ENCODE results near the gene PAK1.

Gene PAK1

DNA sequence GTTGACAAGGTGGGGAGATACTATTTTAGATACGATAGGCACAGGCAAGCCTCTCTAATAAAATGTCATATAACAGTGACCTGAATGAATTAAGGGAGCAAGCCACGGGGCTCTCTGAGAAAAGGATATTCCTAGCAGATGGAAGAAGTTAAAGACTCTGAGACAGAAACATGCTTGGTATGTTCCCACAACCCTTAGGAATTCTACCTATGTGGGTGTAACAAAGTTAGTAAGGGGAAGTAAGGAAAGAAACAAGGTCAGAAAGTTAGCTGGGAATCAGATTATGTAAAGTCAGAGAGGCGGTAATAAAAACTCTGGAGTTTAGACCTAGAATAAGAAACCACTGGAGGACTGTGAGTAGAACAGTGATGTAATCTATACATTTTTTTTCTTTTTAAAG, 112.7 kb downstream of the PAK1 start:
- no peak for DNase-seq

DNA sequence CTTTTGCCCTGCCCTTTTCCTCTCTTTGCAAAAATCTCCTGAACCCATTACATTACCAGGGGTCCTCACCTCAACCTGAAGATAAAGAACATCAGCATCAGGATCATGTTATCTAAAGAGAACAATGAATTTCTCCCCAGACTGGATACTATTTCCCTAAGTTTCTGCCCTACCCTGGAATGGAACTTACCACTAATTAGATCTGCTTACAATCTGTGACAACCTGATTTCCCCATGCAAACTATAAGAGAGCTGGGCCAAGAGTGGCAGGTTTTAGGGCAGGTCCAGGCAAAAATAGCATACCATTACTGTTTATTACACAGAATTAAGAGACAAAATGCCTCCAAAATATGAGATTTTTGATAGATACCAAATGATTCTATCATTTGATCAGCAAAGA, 114.4 kb downstream of the PAK1 start:
- no peak for DNase-seq

DNA sequence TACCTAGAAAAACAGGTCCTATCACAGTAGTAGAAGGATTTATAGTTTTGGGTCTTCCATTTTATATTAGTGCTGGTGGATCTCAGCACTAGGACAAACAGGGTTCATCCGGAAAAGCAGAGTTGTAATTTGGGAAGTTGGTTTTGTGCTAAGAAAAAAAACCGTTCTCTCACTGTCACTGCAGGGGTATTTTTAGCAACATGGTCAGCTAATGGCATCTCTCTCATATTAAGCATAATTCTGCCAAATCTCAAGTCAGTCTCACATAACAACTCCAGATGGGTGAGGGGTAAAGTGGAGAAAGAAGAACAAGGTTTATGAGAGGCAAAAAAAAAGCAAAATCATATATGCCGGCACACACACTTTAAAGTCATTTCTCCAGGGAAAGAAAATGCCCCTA, 120.8 kb downstream of the PAK1 start:
- DNase-seq = no peak

DNA sequence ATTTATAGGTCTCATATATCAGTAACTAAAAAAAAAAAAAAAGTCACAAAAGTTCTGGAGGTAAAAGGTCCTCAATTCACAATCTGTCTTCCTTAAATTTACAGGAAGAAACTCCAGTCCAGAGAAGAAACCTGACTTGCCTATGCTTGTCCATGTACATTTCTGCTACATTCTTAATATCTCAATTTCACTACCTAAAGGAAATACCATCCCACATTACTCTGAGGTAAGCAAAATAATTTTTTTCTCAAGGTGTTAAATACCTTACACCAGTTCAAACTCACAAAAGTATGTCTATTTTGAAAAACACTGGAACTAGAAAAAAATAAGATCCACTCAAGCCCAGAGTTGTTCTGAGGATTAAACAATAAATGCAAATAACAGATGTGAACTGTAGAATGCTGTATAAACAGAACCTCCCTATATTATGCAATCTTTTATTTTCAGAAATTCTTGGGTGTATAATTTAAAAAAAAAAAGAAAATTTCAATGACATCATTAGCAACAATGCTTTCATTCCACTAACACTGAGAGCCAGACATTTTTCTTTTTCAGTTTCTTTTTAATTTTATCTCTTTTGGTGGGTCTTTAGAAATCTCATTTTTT, 122.5 kb downstream of the PAK1 start:
- no peak for DNase-seq

DNA sequence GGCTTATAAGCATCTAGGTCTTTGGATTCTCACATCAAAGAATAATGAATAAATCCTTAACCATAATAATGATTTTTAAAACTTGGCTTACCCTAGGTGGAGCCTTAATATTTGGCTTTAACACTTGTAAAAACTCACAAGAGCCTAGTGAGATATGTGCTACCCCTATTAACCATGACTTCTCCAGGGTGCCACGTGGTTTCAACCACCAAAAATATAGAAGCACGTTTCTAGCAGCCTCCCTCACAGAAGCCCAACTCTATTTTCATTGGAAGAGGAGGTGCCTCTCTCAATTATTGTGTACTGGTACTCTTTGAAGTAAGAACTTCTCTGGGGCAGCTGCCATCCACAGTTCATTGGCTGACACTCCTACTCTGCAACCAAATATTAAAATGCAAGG, 125.9 kb downstream of the PAK1 start:
- DNase-seq = no peak

DNA sequence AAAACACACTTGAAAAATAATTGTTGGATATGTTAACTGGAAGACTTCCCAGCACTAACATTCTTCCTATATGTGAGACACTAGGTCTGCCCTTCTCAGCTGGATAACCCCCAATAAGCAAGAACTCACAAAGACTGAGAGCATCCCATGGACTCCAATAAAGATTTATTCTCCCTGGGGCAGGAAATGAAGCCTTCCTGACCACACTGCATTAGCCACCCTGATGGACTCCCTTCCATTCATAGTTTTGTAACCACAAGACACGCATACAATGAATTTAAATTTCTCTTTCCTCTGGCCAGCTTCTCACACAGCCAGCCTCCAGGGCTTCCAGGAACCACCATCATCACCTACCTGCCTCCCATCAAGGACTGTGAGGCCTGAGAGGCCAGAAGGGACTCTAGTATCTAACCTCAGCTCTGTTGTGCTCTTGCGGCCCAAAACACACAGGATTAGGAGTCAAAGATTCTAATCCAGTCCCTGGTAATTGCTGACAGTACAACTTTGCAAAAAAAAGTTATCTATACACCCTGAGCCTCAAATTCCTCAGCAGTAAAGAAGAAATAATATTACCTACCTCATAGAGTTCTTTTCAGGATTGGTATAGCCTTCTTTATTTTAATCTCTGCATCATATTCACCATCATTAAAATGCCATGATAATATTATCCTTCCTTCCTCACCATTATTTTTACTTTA, 126.8 kb downstream of the PAK1 start:
- no peak for DNase-seq

DNA sequence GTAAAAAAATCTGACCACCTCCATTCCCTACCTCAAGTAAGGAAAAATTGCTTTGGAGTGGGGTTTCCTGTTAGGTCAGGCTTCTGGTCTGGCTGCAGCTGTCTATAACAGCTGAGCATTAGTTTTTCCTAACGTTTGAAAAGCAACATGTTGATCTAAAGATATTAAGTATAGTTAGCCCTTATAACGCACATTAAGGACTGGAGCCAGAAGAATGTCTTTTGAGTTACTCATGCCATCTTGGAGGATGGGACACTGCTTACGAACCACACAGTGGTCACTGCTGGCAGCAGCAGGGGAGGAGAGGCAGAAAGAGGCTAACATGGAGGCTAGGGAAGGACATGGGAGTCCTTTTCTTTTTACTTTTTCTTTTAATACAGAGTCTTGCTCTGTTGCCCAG, 128.3 kb downstream of the PAK1 start:
- DNase-seq = no peak

DNA sequence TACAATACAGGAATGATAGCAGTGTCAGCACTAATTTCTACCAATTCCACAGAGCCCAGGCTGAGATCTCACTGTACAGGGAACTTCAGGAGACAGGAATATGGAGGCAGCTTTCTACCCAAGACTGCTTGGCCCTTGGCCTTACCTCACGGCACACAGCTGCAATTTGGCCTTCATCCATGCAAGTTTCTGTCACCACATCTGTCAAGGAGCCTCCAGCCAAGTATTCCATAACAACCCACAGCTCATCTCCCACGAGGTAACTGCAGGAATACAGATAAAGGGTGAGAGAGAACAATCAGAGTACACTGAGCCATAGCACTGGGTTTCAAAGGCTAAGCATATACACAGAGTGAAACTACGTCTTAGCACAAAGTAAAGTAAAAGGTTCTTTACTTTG, 133.4 kb downstream of the PAK1 start:
- no peak for DNase-seq

DNA sequence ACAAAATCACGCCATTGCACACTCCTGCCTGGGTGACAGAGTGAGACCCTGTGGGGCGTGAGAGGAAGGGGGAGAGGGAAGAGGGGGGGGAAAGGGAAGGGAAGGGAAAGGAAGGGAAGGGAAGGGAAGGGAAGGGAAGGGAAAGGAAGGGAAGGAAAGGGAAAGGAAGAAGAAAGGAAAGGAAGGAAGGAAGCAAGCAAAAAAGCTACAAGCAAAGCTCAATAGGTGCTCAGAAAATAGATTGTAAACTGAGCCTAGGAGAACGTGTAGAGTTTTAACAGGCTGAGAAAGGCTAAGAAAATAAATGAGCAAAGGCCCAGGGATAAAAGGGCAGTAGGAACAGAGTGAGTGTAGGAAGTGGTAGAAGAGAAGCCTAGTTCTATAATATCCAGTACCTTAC, 141.6 kb downstream of the PAK1 start:
- DNase-seq = no peak

DNA sequence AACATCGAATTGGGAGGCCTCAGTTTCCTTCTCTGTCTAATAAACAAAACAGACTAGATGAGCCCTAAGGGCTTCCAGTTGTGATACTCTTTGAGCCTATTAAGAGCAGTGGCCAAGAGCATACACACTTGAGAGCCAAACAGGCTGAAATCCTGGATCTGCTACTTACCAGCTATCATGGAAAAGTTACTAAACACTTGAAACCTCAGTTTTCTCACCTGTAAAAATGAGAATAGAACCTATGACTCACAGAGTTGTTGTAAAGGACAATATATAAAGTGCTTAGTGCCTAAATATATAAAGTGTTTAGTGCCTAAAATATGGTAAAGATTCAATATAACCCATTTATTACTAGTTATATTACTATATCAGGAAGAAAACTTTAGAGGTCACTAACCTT, 148.7 kb downstream of the PAK1 start:
- no peak for DNase-seq

DNA sequence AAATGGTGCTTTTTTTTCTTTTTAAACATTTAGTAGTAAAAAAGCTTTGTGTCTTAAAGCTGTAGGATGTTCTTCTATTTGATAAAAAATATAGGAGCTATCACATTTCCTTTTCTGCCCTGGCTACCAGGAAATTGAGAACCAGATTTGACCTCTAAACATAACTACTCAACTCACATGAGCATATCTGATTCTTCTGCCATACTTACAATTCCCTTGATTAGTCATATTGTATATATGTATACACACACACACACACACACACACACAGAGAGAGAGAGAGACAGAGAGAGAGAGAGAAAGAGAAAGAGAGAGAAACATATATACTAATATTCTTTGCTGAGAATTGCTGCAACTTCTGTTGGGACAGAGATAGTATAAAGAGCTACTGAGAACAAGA, 149.4 kb downstream of the PAK1 start:
- DNase-seq = no peak

DNA sequence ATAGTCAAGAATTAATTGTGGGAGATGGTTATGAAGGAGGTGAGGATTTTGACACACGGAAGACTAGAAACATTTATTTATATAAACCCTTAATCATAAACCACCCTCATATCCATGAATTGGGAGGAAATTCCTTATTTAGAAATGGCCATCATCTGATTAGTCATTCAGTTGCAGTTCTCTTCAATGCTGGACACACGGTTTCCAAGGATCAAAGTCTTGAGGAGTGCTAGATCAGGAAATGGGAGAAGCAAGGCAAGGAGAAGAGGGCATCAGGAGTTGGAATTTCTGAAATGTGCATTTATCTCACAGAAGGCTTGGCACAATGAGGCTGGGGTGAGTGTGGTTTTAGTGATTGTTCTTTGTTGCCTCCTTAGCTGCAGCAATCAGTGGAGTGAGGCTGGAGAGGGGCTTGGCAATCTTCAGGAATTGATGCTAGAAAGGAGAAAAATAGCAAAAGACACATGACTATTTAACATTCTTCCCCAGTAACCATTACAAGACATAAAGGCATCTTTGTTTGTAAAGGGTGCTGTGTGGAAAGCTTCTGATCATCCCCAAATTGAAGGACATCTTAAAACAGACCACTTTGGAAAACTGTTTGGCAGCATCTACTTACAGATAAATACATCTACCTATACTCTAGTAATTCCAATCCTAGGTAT, 150.8 kb downstream of the PAK1 start:
- no peak for DNase-seq

DNA sequence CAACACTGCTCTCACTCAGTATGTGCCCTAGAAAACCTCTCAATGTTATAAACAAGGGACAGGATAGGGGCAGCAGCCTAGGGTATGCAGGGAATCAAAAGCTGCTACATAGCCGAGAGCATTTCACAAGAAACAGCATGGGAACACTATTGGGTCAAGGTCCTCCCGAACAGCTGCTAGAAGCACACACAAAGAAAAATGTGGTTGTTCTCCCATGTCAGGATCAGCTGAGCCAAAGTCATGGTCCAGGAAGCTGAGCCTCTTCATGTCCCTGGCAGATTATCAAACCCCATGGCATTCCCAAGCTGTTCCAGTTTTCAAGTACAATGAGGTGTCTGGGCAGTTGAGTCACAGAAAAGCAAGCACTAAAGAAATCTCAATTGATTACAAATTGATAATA, 151.4 kb downstream of the PAK1 start:
- no peak for DNase-seq

DNA sequence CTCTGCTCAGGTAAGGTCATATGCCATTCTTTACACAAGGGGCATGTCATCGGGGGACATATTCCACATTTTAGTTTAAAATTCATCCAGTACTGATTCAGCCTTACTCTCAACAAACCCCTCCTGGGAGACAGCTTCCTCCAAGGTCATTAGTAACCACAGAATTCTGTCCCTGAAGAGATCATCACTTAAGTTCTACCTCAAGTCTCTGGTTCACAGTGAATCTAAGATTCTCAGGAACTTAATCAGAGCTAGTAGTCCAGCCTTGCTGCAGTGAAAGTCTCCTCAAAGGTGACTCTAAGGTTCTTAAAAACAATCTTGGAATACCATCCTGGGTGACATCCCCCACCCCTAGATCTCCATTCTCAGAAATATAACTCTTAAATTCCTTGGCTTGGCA, 153.5 kb downstream of the PAK1 start:
- DNase-seq = no peak

DNA sequence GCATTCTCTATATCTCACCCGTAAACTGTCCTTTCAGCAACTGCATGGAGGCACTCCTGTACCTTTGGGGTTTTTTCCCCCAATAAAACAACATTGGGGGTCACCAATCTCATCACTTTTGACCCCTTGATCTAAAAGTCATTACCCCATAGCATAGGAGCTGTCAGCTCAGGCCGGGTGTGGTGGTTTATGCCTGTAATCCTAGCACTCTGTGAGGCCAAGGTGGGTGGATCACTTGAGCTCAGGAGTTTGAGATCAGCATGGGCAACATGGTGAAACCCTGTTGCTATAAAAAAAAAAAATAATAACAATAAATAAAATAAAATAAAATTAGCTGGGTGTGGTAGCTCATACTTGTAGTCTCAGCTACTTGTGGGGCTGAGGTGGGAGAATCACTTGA, 155.3 kb downstream of the PAK1 start:
- no peak for DNase-seq

DNA sequence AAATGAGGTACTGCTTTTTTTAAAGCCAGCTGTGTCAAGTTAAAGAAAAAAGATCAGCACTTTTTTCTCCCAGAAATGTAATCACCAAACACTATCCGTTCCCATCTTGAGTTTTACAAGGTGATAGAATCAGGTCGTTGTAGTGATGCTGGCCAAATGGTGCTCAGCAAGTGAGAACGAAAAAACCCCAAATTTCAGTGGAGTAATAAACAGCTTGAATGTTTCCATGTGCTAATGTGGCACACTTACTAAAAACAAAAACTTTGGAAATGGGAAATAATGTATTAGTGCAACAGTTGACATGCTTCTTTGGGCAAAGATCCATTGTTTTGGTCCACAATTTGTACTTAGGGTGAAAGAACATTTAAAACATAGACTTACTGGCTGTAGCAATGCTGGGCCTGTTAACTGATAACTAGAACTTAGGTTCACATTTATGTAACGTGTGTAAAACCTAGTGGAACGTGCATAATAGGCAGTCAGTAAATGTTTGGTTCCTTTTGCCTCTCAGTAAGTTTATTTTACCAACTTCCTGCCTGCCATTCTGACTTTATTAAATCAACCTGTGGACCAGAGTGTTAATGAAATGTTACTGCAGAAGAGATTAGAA, 157.1 kb downstream of the PAK1 start:
- no peak for DNase-seq

DNA sequence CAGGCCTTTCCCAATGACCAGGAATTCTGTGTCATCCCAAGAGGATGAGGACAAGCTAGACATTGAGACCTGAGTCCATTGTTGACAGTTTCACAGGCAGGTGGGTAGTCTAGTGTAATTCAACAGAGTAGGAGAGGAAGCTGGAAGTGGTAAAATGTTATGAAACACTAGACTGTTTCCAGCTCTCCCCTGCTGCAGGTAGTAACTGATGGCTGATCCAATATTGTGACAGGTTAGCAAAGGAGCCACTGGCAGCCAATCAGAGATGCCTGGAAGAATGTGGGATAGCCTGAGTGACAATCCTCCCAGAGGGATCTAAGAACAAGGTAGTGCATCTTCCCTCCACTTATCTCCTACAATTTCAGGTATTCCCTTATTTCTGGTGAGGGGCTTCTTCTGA, 161.8 kb downstream of the PAK1 start:
- DNase-seq = no peak

DNA sequence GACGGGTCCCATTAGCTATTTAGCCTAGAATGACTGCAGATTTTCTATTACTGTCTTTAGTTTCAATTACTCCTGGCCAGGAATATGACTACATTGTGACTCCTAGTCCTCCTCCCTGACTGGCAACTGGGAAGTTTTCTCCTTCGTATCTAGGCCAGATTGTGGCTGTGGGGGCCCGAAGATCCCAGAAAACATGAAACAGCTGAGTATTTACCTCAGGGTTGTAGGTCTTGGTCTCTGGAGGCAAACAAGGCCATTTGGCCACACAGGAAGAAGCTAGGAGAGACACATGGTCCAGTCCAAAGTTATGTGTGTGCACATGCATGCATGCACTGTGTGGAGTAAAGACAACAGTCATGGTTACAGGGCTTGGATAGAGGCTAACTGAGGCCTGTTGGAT, 162.2 kb downstream of the PAK1 start:
- DNase-seq = no peak

DNA sequence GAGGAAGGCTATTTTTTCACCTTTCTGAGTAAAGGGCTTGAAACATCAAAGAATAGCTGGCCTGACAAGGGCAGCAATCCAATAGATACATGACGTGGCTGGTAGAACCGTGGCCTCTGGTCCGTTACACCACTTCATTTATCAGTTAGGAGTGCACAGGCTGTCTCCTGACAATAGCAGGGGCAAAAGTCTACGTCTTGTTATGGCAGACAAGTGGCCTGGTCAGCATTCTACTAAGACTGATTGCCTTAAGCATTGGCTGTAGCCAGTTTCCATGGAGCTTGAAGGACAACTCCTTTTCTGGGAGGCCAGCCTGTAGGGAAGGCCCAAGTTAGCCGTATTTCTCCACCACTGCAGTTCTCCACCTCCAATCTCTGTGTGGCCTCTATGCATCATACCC, 163.2 kb downstream of the PAK1 start:
- DNase-seq = no peak

DNA sequence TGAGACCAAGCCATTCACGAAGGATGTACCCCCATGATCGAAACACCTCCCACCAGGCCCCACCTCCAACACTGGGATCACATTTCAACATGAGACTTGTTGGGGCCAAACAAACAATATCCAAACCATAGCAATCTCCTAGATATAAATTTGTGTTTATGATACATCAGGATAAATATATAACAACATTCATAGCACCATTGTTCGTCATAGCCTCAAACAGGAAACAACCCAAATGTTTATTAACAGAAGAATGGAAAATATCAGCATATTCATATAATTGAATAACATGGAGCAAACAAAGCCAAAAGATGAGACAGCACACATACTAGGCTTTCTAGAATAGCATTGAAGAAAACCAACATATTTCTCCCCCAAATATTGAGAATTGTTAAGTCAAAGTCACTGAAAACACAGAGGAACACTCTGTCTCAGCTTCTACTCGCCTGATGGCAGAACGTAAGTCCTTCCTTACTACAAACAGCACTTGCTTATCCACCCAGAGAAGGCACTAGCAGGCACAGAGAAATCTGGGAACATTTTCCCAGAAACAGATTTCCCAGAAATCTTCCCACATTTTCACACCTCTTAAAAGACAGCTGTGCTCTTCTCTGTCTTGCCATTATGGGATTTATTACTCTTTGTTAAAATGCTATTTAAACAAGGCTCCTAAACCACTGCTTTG, 164.4 kb downstream of the PAK1 start:
- no peak for DNase-seq

DNA sequence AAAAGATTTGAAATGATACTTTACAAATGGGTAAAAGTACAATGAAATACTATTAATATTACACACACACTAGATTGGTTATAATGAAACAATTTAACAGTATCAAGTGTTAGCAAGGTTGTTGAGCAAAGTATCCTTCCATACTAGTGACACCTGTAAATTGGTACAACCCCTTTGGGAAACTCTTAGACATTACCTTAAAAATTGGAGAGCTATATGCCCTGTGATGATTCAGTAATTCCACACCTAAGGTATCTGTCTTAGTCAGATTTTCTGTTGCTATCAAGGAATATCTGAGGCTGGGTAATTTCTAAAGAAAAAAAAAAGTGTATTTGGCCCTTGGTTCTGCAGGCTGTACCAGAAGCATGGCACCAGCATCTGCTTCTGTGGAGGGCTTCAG, 165.1 kb downstream of the PAK1 start:
- no peak for DNase-seq

DNA sequence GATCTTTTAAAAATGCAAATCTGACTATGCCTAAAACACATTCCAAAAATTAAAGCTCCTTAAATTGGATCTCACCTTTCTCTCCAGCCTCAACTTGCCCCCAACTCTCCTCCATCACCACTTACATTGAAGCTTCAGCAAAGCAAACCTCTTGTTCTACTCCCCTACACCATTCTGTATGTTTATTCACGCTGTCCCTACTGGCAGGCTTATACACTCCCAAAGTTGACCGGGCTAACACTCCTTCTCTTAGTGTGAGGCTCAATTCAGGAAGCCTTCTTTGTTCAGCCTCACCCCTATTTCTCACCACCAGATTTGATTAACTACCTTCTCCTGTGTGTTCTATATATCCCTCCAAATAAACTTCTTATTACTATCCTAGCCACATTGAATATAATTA, 170.6 kb downstream of the PAK1 start:
- DNase-seq = no peak

DNA sequence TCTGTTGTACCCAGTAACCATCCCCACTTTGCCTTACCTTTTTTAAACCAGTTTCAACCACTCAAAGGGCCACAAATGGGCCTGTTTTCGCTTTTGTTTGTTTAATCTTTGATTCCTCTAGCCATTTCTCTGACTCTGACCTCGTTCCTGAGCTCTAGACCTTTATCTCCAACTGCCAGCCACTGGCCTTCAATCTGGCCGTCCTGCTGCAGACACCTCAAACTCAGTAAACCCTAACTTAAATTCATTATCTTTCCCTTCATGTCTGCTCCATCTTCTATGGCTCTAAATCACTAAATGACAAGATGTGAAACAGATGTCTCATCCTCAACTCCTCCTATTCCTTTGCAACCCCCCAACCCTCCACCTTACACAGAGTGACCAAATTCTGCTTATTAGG, 171.1 kb downstream of the PAK1 start:
- no peak for DNase-seq

DNA sequence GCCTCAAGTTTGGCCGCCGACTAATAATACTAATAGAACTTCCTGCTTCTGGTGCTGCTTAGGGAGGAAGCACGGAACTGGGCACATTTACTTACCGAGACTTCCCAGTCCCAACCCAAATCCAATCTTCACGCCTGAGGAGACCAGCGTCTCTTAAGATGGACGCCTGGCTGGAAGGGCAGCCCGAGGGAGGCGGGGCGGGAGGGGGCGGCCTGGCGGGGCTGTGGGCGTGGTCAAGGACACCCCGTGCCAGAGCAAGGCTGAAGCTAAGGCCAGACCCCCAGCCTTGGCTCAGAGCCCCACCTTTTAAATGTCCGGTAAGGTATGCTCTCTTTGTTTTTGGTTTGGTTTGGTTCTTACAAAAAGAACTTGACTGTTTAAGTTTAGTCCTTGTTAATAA, 172.4 kb downstream of the PAK1 start, which contains the start of gene GDPD4:
Gene GDPD4 (minus strand): TSS at position 177 of the 400 bp plus-strand sequence. CDS start 16,549 bp downstream, outside the sequence.
- DNase-seq = no peak
